ENCODE results near the gene C12orf57. TPM values are rescaled to one million over a fixed set of nuclear protein-coding genes. Genes with fewer than 3 reads are reported as not detected.

Gene C12orf57
- total and polyA plus RNA-seq, 2 experiments from 2014 or later: 204 to 262 TPM

- Histone ChIP-seq H3K4me2 (no peak overlapping the region), H3K36me3 (ENCODE audit: insufficient read depth) (peaks cover 18% of the 10 kb centered on the region), H4K20me1 (replicated peaks; ENCODE audit: insufficient read depth) (peaks cover 16% of the 10 kb centered on the region), H3K4me3 (no peak overlapping the region), H3K27ac (ENCODE audit: low read depth) (no peak overlapping the region), H3K4me1 (ENCODE audit: insufficient read depth) (no peaks in the 10 kb centered on the region; the same call in 1 of the 2 replicates), H3K27me3 (ENCODE audit: insufficient read depth) (no peaks in the 10 kb centered on the region), H3K79me2 (replicated peaks; ENCODE audit: insufficient read depth) (no peaks in the 10 kb centered on the region), H3F3A (replicated peaks; ENCODE audit: low read depth) (peaks cover 23% of the 10 kb centered on the region), H2AFZ (no peak overlapping the region), H3K9me2 (ENCODE audit: insufficient read depth) (no peaks in the 10 kb centered on the region)
- peaks cover 9% of the 10 kb centered on the region for H3K27me3 Mint-ChIP-seq (ENCODE audit: insufficient read depth, low read depth, poor library complexity)
- DNase-seq (ENCODE audit: low spot score) (no peak), ATAC-seq (no peak)
- H3K9me3 Mint-ChIP-seq: no peaks in the 10 kb centered on the region
- peaks cover 67% of the 10 kb centered on the region for H3K36me3 Mint-ChIP-seq (ENCODE audit: low read depth)
- no peak overlapping the region for H3K4me3 Mint-ChIP-seq
- no peak for TF ChIP-seq NANOG (IDR thresholded peaks at IDR 0.05; ENCODE audit: borderline replicate concordance)
- TF ChIP-seq, protein P1, sequence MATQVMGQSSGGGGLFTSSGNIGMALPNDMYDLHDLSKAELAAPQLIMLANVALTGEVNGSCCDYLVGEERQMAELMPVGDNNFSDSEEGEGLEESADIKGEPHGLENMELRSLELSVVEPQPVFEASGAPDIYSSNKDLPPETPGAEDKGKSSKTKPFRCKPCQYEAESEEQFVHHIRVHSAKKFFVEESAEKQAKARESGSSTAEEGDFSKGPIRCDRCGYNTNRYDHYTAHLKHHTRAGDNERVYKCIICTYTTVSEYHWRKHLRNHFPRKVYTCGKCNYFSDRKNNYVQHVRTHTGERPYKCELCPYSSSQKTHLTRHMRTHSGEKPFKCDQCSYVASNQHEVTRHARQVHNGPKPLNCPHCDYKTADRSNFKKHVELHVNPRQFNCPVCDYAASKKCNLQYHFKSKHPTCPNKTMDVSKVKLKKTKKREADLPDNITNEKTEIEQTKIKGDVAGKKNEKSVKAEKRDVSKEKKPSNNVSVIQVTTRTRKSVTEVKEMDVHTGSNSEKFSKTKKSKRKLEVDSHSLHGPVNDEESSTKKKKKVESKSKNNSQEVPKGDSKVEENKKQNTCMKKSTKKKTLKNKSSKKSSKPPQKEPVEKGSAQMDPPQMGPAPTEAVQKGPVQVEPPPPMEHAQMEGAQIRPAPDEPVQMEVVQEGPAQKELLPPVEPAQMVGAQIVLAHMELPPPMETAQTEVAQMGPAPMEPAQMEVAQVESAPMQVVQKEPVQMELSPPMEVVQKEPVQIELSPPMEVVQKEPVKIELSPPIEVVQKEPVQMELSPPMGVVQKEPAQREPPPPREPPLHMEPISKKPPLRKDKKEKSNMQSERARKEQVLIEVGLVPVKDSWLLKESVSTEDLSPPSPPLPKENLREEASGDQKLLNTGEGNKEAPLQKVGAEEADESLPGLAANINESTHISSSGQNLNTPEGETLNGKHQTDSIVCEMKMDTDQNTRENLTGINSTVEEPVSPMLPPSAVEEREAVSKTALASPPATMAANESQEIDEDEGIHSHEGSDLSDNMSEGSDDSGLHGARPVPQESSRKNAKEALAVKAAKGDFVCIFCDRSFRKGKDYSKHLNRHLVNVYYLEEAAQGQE (IDR thresholded peaks at IDR 0.05; ENCODE audit: unreplicated experiment): no peak
- no peak for TF ChIP-seq POLR2AphosphoS5 (IDR thresholded peaks at IDR 0.05; ENCODE audit: low read depth)
- TF ChIP-seq ETS1 (IDR thresholded peaks at IDR 0.05): no peak
- no peak overlapping the region for H3K27ac Mint-ChIP-seq
- peaks cover 25% of the 10 kb centered on the region for H3K4me1 Mint-ChIP-seq
Measured at GRCh38 chr12:6980075-6980474, 36.3 kb downstream of the C12orf57 start.

DNA sequence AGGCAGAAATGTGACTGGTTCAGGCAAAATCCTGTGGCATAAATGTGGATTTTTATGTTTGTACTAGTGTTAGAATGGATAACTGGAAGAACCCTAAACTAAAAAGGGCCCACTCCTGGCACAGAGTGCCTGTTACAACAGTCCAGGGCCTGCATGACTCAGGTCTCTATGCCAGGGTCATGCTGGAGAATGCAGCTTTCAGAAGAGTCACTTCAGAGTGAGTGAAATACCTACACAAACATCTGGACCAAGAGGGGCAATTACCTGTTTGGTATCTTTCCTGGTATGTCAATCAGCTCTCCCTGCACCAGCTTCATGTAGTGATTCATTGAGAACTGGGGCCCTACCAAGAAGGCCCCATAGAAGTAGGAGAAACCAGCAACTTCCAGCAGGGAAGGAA is 36.9 kb downstream of the C12orf57 start:
- H3K9me2 ChIP-seq (ENCODE audit: insufficient read depth): no peaks in the 10 kb centered on the region
- H4K20me1 ChIP-seq (replicated peaks; ENCODE audit: insufficient read depth): peaks cover 10% of the 10 kb centered on the region
- DNase-seq (ENCODE audit: low spot score): no peak
- no peaks in the 10 kb centered on the region; the same call in 1 of the 2 replicates for H3K4me1 ChIP-seq (ENCODE audit: insufficient read depth)
- H3K79me2 ChIP-seq (replicated peaks; ENCODE audit: insufficient read depth): no peaks in the 10 kb centered on the region
- H2AFZ ChIP-seq: no peak overlapping the region
- H3K4me2 ChIP-seq: no peak overlapping the region
- Mint-ChIP-seq H3K4me1 (peaks cover 25% of the 10 kb centered on the region), H3K9me3 (no peaks in the 10 kb centered on the region), H3K27ac (no peak overlapping the region), H3K4me3 (no peak overlapping the region), H3K36me3 (ENCODE audit: low read depth) (peaks cover 61% of the 10 kb centered on the region), H3K27me3 (ENCODE audit: insufficient read depth, low read depth, poor library complexity) (peaks cover 7% of the 10 kb centered on the region)
- no peaks in the 10 kb centered on the region for H3K27me3 ChIP-seq (ENCODE audit: insufficient read depth)
- peaks cover 16% of the 10 kb centered on the region for H3F3A ChIP-seq (replicated peaks; ENCODE audit: low read depth)
- H3K36me3 ChIP-seq (ENCODE audit: insufficient read depth): peaks cover 12% of the 10 kb centered on the region; the same call in 1 of the 2 replicates
- ATAC-seq: no peak
- no peak overlapping the region for H3K4me3 ChIP-seq
- no peak overlapping the region for H3K27ac ChIP-seq (ENCODE audit: low read depth)
- TF ChIP-seq, protein P1 (IDR thresholded peaks at IDR 0.05; ENCODE audit: unreplicated experiment): no peak
- no peak for TF ChIP-seq POLR2AphosphoS5 (IDR thresholded peaks at IDR 0.05; ENCODE audit: low read depth)
- TF ChIP-seq ZNF462 (CRISPR knock-in tag; IDR thresholded peaks at IDR 0.05): no peak
